ENCODE results near the gene SMARCC2. TPM values are rescaled to one million over a fixed set of nuclear protein-coding genes. Genes with fewer than 3 reads are reported as not detected.
"Not testable (repeated sequence)": the region's sequence is repeated elsewhere in the genome, so short reads cannot be mapped to it uniquely, and the experiment has no call there.

SMARCC2 gene
- total RNA-seq, 5 donors from 2014 or later (not counting 1 experiment from before 2014, with no cell fraction given), result 135 to 160 (median 159) TPM

- H3K27me3 ChIP-seq (replicated peaks in 1 of 2; ENCODE audit: control insufficient read depth in 2 of 2, extremely low read depth in 1 of 2, insufficient read depth in 2 of 2, low read length in 1 of 2); DNase-seq; ATAC-seq (replicated peaks in 1 of 4); H3K9me3 ChIP-seq; H3K27me3 Mint-ChIP-seq; H3K9me3 Mint-ChIP-seq: not testable (repeated sequence)
- ChIA-PET CTCF (interaction anchor here (0.6 to 4.4 kb wide), 12 partner anchors 10 to 332 kb away, joined by 3 to 65 read pairs (median 6); partner anchors contain the start of genes CNPY2 (in 1 of the 2), ESYT1 (in 1 of the 2), MYL6B (in 1 of the 2) and PA2G4 (in 1 of the 2)), POLR2A (interaction anchor here (0.6 to 3.5 kb wide), 14 partner anchors 10 to 343 kb away, joined by 3 to 33 read pairs (median 5); partner anchors contain the start of genes ESYT1 (in 1 of the 2), MYL6 (in 1 of the 2), PA2G4 (in 1 of the 2) and RAB5B (in 1 of the 2))
- peak overlapping the region; percentile 75 to 94 for H3K4me3 ChIP-seq (ENCODE audit: control insufficient read depth in 1 of 2, extremely low read depth in 1 of 2, low read length in 1 of 2)
- peaks cover 7 to 39% of the 10 kb centered on the region in 2 donors for H3K36me3 ChIP-seq (ENCODE audit: control insufficient read depth in 2 of 2, extremely low read depth in 1 of 2, insufficient read depth in 1 of 2, low read length in 1 of 2)
- WGBS (ENCODE audit: insufficient coverage), result 0% methylated on average over 4 of the region's 16 CpGs
- H3K4me1 ChIP-seq (ENCODE audit: control insufficient read depth in 1 of 2, extremely low read depth in 1 of 2, insufficient read depth in 2 of 2, low read length in 2 of 2), result peaks cover 11 to 29% of the 10 kb centered on the region in 2 experiments
- H3K4me1 Mint-ChIP-seq, result peaks cover 34 to 39% (median 35%) of the 10 kb centered on the region in 3 donors
- peaks cover 29% of the 10 kb centered on the region for H3K36me3 Mint-ChIP-seq
- H3K27ac Mint-ChIP-seq, result peak overlapping the region; percentile 97 to 98
- H3K27ac ChIP-seq (ENCODE audit: low read length), result peak overlapping the region; percentile 92
- peak overlapping the region; percentile 94 to 99 (median 94) for H3K4me3 Mint-ChIP-seq
Measured at GRCh38 chr12:56117082-56117706, 72.1 kb downstream of the SMARCC2 start.

- H3K27ac ChIP-seq (ENCODE audit: low read length), result peak within 1 kb of the TSS; percentile 92
- H3K9me3 ChIP-seq, result no peaks in the 10 kb centered on the region
- H3K4me1 ChIP-seq (ENCODE audit: control insufficient read depth in 1 of 2, extremely low read depth in 1 of 2, insufficient read depth in 2 of 2, low read length in 2 of 2), result peaks cover 11 to 29% of the 10 kb centered on the region in 2 experiments
- H3K36me3 ChIP-seq (ENCODE audit: control insufficient read depth in 2 of 2, extremely low read depth in 1 of 2, insufficient read depth in 1 of 2, low read length in 1 of 2), result peaks cover 7 to 40% of the 10 kb centered on the region in 2 donors
- H3K4me3 Mint-ChIP-seq, result peak within 1 kb of the TSS; percentile 94 to 99 (median 94)
- peaks cover 34 to 39% (median 35%) of the 10 kb centered on the region in 3 donors for H3K4me1 Mint-ChIP-seq
- DNase-seq, result peak; percentile 84 to 97 (median 92)
- peak; percentile 56 to 65 (median 62) for ATAC-seq (replicated peaks in 1 of 4)
- CTCF ChIA-PET, result interaction anchor here (0.6 to 4.0 kb wide), 8 partner anchors 11 to 333 kb away, joined by 3 to 65 read pairs (median 3); partner anchors contain the start of genes ESYT1 (in 1 of the 2), MYL6B (in 1 of the 2), PA2G4 (in 1 of the 2) and RAB5B (in 1 of the 2)
- H3K36me3 Mint-ChIP-seq, result peaks cover 32% of the 10 kb centered on the region
- H3K4me3 ChIP-seq (ENCODE audit: control insufficient read depth in 1 of 2, extremely low read depth in 1 of 2, low read length in 1 of 2), result peak within 1 kb of the TSS; percentile 75 to 94
- no peaks in the 10 kb centered on the region for H3K9me3 Mint-ChIP-seq
- POLR2A ChIA-PET, result interaction anchor here (0.6 to 3.5 kb wide), 13 partner anchors 11 to 344 kb away, joined by 3 to 33 read pairs (median 4); partner anchors contain the start of genes ESYT1 (in 1 of the 2), MYL6 (in 1 of the 2), PA2G4 (in 1 of the 2) and RAB5B (in 1 of the 2)
- no peaks in the 10 kb centered on the region for H3K27me3 ChIP-seq (replicated peaks in 1 of 2; ENCODE audit: control insufficient read depth in 2 of 2, extremely low read depth in 1 of 2, insufficient read depth in 2 of 2, low read length in 1 of 2)
- no peaks in the 10 kb centered on the region for H3K27me3 Mint-ChIP-seq
- 0% methylated on average over 12 of the region's 34 CpGs for WGBS (ENCODE audit: insufficient coverage)
- H3K27ac Mint-ChIP-seq, result peak within 1 kb of the TSS; percentile 97 to 98
Measured at GRCh38 chr12:56116267-56117081, 72.8 kb downstream of the SMARCC2 start, which contains the start of gene RPL41. RPL41 (plus strand) TSS chr12:56116633.

- Mint-ChIP-seq H3K4me3 (peak overlapping the region; percentile 94 to 99 (median 94)), H3K27me3 (no peaks in the 10 kb centered on the region), H3K9me3 (no peaks in the 10 kb centered on the region), H3K4me1 (peaks cover 34 to 39% (median 35%) of the 10 kb centered on the region in 3 donors), H3K27ac (peak overlapping the region; percentile 97 to 98), H3K36me3 (peaks cover 38% of the 10 kb centered on the region)
- H3K4me3 ChIP-seq (ENCODE audit: control insufficient read depth in 1 of 2, extremely low read depth in 1 of 2, low read length in 1 of 2), result peak overlapping the region in 1 of 2 donors; percentile 75
- peaks cover 11 to 29% of the 10 kb centered on the region in 2 experiments for H3K4me1 ChIP-seq (ENCODE audit: control insufficient read depth in 1 of 2, extremely low read depth in 1 of 2, insufficient read depth in 2 of 2, low read length in 2 of 2)
- ATAC-seq (replicated peaks in 1 of 4), result no peak
- DNase-seq, result no peak
- H3K9me3 ChIP-seq, result no peaks in the 10 kb centered on the region
- CTCF ChIA-PET, result no interaction called here
- WGBS (ENCODE audit: insufficient coverage), result 72% methylated on average over 4 of the region's 10 CpGs
- H3K27me3 ChIP-seq (replicated peaks in 1 of 2; ENCODE audit: control insufficient read depth in 2 of 2, extremely low read depth in 1 of 2, insufficient read depth in 2 of 2, low read length in 1 of 2), result no peaks in the 10 kb centered on the region
- POLR2A ChIA-PET, result interaction anchor here in 1 of 2 donors (0.6 kb wide), 1 partner anchor 512 kb away, joined by 6 read pairs; no protein-coding TSS in a partner anchor
- peaks cover 0 to 41% of the 10 kb centered on the region in 2 donors for H3K36me3 ChIP-seq (ENCODE audit: control insufficient read depth in 2 of 2, extremely low read depth in 1 of 2, insufficient read depth in 1 of 2, low read length in 1 of 2)
- H3K27ac ChIP-seq (ENCODE audit: low read length), result peak overlapping the region; percentile 92
Measured at GRCh38 chr12:56115329-56115728, 74.0 kb downstream of the SMARCC2 start.

DNA sequence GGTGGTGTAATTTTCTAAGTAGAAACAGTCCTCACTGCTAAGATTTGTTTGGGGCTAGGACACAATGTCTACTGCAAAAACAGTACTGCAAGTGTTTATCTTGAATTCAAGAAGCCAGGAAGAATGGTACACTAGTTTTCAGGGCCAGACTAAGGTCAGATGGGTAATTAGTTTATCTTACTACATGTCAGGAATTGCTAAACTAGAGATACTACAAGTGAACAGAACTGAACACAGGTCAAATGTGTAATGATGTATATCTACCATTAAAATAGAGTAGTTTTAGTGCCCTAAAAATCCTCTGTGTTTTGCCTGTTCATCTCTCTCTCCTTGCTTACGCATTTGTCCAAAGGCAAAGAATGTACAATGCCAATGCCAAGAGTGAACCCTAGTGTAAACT lies 75.2 kb downstream of the SMARCC2 start:
- POLR2A ChIA-PET, result no interaction called here
- peaks cover 0 to 50% of the 10 kb centered on the region in 2 donors for H3K36me3 ChIP-seq (ENCODE audit: control insufficient read depth in 2 of 2, extremely low read depth in 1 of 2, insufficient read depth in 1 of 2, low read length in 1 of 2)
- H3K4me3 ChIP-seq (ENCODE audit: control insufficient read depth in 1 of 2, extremely low read depth in 1 of 2, low read length in 1 of 2), result no peak overlapping the region
- H3K27me3 ChIP-seq (replicated peaks in 1 of 2; ENCODE audit: control insufficient read depth in 2 of 2, extremely low read depth in 1 of 2, insufficient read depth in 2 of 2, low read length in 1 of 2), result no peaks in the 10 kb centered on the region
- Mint-ChIP-seq H3K4me3 (peak overlapping the region in 1 of 3 donors; percentile 37), H3K36me3 (peaks cover 47% of the 10 kb centered on the region), H3K4me1 (peaks cover 24 to 32% (median 25%) of the 10 kb centered on the region in 3 donors), H3K9me3 (no peaks in the 10 kb centered on the region), H3K27me3 (no peaks in the 10 kb centered on the region), H3K27ac (peak overlapping the region in 1 of 2 donors; percentile 14)
- CTCF ChIA-PET, result no interaction called here
- WGBS (ENCODE audit: insufficient coverage), result no CpG with 5 or more reads among the region's 1 CpG
- DNase-seq (no peak), ATAC-seq (replicated peaks in 1 of 4) (no peak)
- no peaks in the 10 kb centered on the region for H3K9me3 ChIP-seq
- no peak overlapping the region for H3K27ac ChIP-seq (ENCODE audit: low read length)
- H3K4me1 ChIP-seq (ENCODE audit: control insufficient read depth in 1 of 2, extremely low read depth in 1 of 2, insufficient read depth in 2 of 2, low read length in 2 of 2), result peaks cover 9 to 24% of the 10 kb centered on the region in 2 experiments

Other genes starting within 250 kb of the SMARCC2 start
- gene PMEL, start 223.4 kb downstream of the SMARCC2 start, total RNA-seq, result under 1 TPM in 1 of 5 donors, not detected in 4; 0.20 TPM
- gene CDK2, start 222.7 kb downstream of the SMARCC2 start, total RNA-seq, result 10 to 100 TPM; 17.8 to 32.3 (median 23.3) TPM
- gene RAB5B, start 215.4 kb downstream of the SMARCC2 start, total RNA-seq, result 10 to 100 TPM; 58.6 to 99.8 (median 85.7) TPM
- 1 to 10 TPM; 2.6 to 7.3 (median 3.2) TPM for gene SUOX, start 192.2 kb downstream of the SMARCC2 start, total RNA-seq
- gene IKZF4, start 168.4 kb downstream of the SMARCC2 start, total RNA-seq, result 10 to 100 TPM in 3 of 5 donors, 1 to 10 TPM in 2; 6.1 to 14.9 (median 13.2) TPM
- gene RPS26, start 147.6 kb downstream of the SMARCC2 start, total RNA-seq, result 100 to 1,000 TPM in 1 of 5 donors, 10 to 100 TPM in 4; 30.3 to 141 (median 49.9) TPM
- 10 to 100 TPM in 1 of 5 donors, 1 to 10 TPM in 3, under 1 TPM in 1; 0.93 to 24.0 (median 8.2) TPM for gene ERBB3, start 109.3 kb downstream of the SMARCC2 start, total RNA-seq
- gene PA2G4, start 84.9 kb downstream of the SMARCC2 start, total RNA-seq, result 100 to 1,000 TPM in 3 of 5 donors, 10 to 100 TPM in 2; 67.5 to 113 (median 104) TPM
- gene RPL41, start 72.8 kb downstream of the SMARCC2 start, total RNA-seq, result 1,000 to 10,000 TPM; 4,612 to 5,648 (median 5,133) TPM
- gene ZC3H10, start 71.2 kb downstream of the SMARCC2 start, total RNA-seq, result 10 to 100 TPM in 3 of 5 donors, 1 to 10 TPM in 2; 8.4 to 15.1 (median 11.4) TPM
- gene ESYT1, start 61.2 kb downstream of the SMARCC2 start, total RNA-seq, result 100 to 1,000 TPM; 181 to 298 (median 276) TPM
- 10 to 100 TPM in 1 of 5 donors, 1 to 10 TPM in 4; 5.9 to 12.4 (median 7.7) TPM for gene MYL6B, start 36.9 kb downstream of the SMARCC2 start, total RNA-seq
- gene MYL6, start 31.1 kb downstream of the SMARCC2 start, total RNA-seq, result 100 to 1,000 TPM; 506 to 663 (median 569) TPM
- gene RNF41, start 32.4 kb upstream of the SMARCC2 start, total RNA-seq, result 10 to 100 TPM; 26.3 to 43.1 (median 39.4) TPM
- 10 to 100 TPM; 11.8 to 19.1 (median 14.0) TPM for gene NABP2, start 34.9 kb upstream of the SMARCC2 start, total RNA-seq
- 1 to 10 TPM in 1 of 5 donors, under 1 TPM in 2, not detected in 2; 0.57 to 1.4 (median 0.58) TPM for gene SLC39A5, start 40.6 kb upstream of the SMARCC2 start, total RNA-seq
- gene ANKRD52, start 68.9 kb upstream of the SMARCC2 start, total RNA-seq, result 10 to 100 TPM; 35.8 to 51.0 (median 43.1) TPM
- gene COQ10A, start 77.5 kb upstream of the SMARCC2 start, total RNA-seq, result 10 to 100 TPM; 29.9 to 38.4 (median 31.9) TPM
- 100 to 1,000 TPM; 135 to 166 (median 159) TPM for gene CS, start 110.8 kb upstream of the SMARCC2 start, total RNA-seq
- 10 to 100 TPM; 52.9 to 92.8 (median 90.8) TPM for gene CNPY2, start 126.5 kb upstream of the SMARCC2 start, total RNA-seq
- gene PAN2, start 144.5 kb upstream of the SMARCC2 start, total RNA-seq, result 100 to 1,000 TPM; 126 to 187 (median 164) TPM
- 10 to 100 TPM; 16.3 to 29.9 (median 27.6) TPM for gene IL23A, start 149.4 kb upstream of the SMARCC2 start, total RNA-seq
- 100 to 1,000 TPM; 117 to 187 (median 162) TPM for gene STAT2, start 170.6 kb upstream of the SMARCC2 start, total RNA-seq
- gene APOF, start 173.4 kb upstream of the SMARCC2 start, total RNA-seq, result not detected

Data from T-cell (primary cell).